Measurements from ENCODE around the gene AIFM3. TPM values are rescaled to one million over a fixed set of nuclear protein-coding genes. Genes with fewer than 3 reads are reported as not detected.
A peak's percentile ranks its signal among the peaks of the same experiment; 100 is the strongest.

AIFM3 gene
- total and polyA plus RNA-seq, 7 donors = 0.66 to 105 (median 1.9) TPM

DNA sequence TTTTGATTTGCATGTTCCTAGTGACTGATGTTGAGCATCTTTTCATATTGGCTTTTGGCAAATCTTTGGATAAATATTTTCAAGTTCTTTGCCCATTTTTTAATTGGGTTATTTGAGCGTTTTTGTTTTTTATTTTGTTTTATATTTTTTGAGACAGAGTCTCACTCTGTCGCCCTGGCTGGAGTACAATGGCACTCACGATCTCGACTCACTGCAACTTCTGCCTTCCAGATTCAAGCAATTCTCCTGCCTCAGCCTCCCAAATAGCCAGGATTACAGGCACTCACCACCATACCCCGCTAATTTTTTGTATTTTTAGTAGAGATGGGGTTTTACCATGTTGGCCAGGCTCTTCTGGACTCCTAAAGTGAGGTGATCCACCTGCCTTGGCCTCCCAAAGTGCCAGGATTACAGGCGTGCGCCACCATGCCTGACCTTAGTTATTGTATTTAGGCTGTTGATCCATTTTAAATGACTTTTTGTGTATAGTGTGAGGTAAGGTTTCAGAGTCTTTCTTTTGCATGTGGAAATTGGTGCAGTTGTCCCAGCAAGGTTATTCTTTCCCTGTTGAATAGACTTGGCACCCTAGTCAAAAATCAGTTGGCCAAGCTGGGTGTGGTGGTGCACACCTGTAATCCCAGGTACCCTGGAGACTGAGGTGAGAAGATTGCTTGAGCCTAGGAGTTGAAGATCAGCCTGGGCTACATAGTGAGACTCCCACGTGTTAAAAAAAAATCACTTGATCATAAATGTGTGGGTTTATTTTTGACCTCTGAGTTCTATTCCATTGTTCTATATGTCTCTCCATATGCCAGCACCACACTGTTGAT is 23.7 kb upstream of the AIFM3 start:
- H3K4me1 ChIP-seq = peaks cover 0 to 43% (median 39%) of the 10 kb centered on the region in 4 donors
- 88 to 93% methylated on average over 8 of the region's 8 CpGs for WGBS, 2 donors

DNA sequence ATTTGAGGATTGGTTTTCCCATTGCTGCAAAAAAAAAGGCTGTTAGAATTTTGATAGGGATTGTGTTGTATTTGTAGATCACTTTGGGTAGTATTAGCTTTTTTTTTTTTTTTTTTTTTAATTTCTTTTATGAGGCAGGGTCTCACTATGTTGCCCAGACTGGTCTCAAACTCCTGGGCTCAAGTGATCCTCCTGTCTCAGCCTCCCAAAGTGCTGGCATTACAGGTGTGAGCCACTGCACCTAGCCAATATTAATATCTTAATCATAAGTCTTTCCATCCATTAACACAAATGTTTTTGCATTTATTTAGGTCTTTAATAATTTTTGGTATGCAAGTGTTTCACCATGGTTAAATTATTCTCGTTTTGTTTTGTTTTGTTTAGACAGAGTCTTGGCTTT is 23.0 kb upstream of the AIFM3 start:
- H3K4me1 ChIP-seq = peaks cover 0 to 38% (median 34%) of the 10 kb centered on the region in 4 donors
- H3K9me3 ChIP-seq = no peaks in the 10 kb centered on the region
- no peaks in the 10 kb centered on the region for H3K36me3 ChIP-seq
- no peak for DNase-seq
- TF ChIP-seq POLR2AphosphoS5 (IDR thresholded peaks at IDR 0.05) = no peak
- TF ChIP-seq EP300 (IDR thresholded peaks at IDR 0.05) = no peak
- TF ChIP-seq POLR2A (IDR thresholded peaks at IDR 0.05) = no peak
- TF ChIP-seq, protein P1, sequence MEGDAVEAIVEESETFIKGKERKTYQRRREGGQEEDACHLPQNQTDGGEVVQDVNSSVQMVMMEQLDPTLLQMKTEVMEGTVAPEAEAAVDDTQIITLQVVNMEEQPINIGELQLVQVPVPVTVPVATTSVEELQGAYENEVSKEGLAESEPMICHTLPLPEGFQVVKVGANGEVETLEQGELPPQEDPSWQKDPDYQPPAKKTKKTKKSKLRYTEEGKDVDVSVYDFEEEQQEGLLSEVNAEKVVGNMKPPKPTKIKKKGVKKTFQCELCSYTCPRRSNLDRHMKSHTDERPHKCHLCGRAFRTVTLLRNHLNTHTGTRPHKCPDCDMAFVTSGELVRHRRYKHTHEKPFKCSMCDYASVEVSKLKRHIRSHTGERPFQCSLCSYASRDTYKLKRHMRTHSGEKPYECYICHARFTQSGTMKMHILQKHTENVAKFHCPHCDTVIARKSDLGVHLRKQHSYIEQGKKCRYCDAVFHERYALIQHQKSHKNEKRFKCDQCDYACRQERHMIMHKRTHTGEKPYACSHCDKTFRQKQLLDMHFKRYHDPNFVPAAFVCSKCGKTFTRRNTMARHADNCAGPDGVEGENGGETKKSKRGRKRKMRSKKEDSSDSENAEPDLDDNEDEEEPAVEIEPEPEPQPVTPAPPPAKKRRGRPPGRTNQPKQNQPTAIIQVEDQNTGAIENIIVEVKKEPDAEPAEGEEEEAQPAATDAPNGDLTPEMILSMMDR (IDR thresholded peaks at IDR 0.05) = no peak
- intact Hi-C loops (cut with DNase I) = no loop called here
- no peak overlapping the region for H3K27ac ChIP-seq
- no peak overlapping the region for H3K4me3 ChIP-seq
- no peaks in the 10 kb centered on the region for H3K27me3 ChIP-seq
- 21 to 52% methylated on average over 1 of the region's 1 CpG for WGBS, 2 donors

More for the DNA sequence above, 23.7 kb upstream of the AIFM3 start:
- Histone ChIP-seq H3K4me3 (no peak overlapping the region), H3K27ac (no peak overlapping the region), H3K36me3 (no peaks in the 10 kb centered on the region), H3K27me3 (no peaks in the 10 kb centered on the region), H3K9me3 (no peaks in the 10 kb centered on the region)
- DNase-seq = no peak
- intact Hi-C loops (cut with DNase I) = no loop called here
- no peak for TF ChIP-seq POLR2A (IDR thresholded peaks at IDR 0.05)
- TF ChIP-seq EP300 (IDR thresholded peaks at IDR 0.05) = no peak
- TF ChIP-seq, protein P1 (IDR thresholded peaks at IDR 0.05) = no peak
- TF ChIP-seq POLR2AphosphoS5 (IDR thresholded peaks at IDR 0.05) = no peak

DNA sequence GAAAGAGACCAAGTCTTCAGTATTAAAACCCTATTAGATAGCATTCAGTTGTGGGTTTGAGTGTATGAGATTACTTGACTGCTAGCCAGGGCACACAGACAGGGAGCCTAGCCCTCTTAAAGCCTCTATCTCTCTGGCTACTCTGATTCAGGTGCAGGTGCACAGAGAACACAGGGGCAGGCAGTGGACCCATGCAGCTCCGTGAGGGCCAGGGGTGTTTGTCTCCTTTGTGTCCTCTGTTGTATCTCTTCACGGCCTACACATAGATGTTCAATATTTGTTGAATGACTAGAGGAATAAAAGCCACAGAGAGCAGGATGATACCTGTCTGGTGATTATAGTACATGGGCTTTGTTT is 21.5 kb upstream of the AIFM3 start:
- intact Hi-C loops (cut with DNase I) = no loop called here
- no peak for DNase-seq
- WGBS, 2 donors = 72 to 94% methylated on average over 2 of the region's 2 CpGs
- no peak overlapping the region for H3K4me3 ChIP-seq
- peaks cover 0 to 14% (median 9%) of the 10 kb centered on the region in 4 donors for H3K36me3 ChIP-seq
- no peak overlapping the region for H3K27ac ChIP-seq
- H3K9me3 ChIP-seq = no peaks in the 10 kb centered on the region
- TF ChIP-seq, protein P1 (IDR thresholded peaks at IDR 0.05) = no peak
- TF ChIP-seq POLR2A (IDR thresholded peaks at IDR 0.05) = no peak
- H3K4me1 ChIP-seq = peaks cover 0 to 36% (median 24%) of the 10 kb centered on the region in 4 donors
- no peaks in the 10 kb centered on the region for H3K27me3 ChIP-seq

DNA sequence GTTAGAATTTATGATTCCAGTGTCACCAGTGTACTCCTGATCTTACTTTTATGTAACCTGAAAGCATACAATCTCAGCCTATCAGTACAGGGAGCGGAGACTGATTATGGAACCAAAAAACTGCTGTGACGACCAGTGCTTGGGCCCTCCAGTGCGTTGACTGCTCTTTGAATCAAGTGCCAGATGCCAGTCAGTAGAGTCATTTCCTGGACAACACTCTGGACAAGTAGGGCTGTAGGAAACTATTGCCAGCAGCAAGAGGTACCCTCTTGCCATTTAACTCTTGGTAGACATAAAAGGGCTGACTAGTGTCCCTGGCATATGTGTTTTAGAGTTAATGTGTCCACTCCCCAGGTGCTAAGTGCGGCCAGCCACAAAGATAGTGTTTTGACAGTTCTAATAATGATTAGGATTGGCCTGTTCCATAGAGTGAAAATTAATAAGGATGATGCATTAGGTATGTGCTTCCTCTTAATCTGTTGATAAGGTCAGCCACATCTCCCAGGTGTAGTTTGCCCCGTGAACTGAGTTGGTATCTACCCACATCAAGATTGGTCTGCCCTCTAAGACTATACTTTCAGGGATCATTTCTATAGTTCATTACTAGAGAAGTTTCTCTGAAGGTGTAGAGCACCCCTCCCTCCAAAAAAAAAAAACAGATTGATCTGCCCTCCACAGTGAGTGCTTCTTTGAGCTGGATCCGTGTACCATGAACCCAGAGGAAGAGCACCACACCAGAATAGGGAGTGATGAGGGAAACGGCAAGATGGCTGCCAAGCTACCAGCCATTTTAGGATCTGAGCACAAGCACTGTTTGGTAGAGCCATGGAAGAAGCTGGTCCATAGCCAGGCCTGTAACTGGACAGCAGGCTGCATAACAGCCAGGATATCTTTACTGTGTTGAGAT is 20.7 kb upstream of the AIFM3 start:
- peak; percentile 20 for DNase-seq
- H3K4me1 ChIP-seq = peaks cover 0 to 31% (median 19%) of the 10 kb centered on the region in 4 donors
- intact Hi-C loops (cut with DNase I) = no loop called here
- peaks cover 0 to 22% (median 16%) of the 10 kb centered on the region in 4 donors for H3K36me3 ChIP-seq
- H3K4me3 ChIP-seq = no peak overlapping the region
- H3K9me3 ChIP-seq = no peaks in the 10 kb centered on the region
- WGBS, 2 donors = 87 to 92% methylated on average over 7 of the region's 7 CpGs
- no peaks in the 10 kb centered on the region for H3K27me3 ChIP-seq
- TF ChIP-seq EP300 (IDR thresholded peaks at IDR 0.05) (no peak), POLR2A (IDR thresholded peaks at IDR 0.05) (no peak), POLR2AphosphoS5 (IDR thresholded peaks at IDR 0.05) (no peak)
- TF ChIP-seq, protein P1 (IDR thresholded peaks at IDR 0.05) = no peak
- H3K27ac ChIP-seq = no peak overlapping the region
